ENCODE data around the gene ZNF341. TPM values are rescaled to one million over a fixed set of nuclear protein-coding genes. Genes with fewer than 3 reads are reported as not detected.

ZNF341 gene
- total RNA-seq, 1 donor from 2014 or later: 4.3 TPM

- DNase-seq (ENCODE audit: extremely low read depth, low read depth, low spot score): no peak
Measured at GRCh38 chr20:33839591-33839990, 107.8 kb downstream of the ZNF341 start.

- no peak for DNase-seq (ENCODE audit: extremely low read depth, low read depth, low spot score)
Measured at GRCh38 chr20:33840160-33840559, 108.4 kb downstream of the ZNF341 start.

GRCh38 chr20:33840759-33841435 lies 109.1 kb downstream of the ZNF341 start:
- no peak for DNase-seq (ENCODE audit: extremely low read depth, low read depth, low spot score)

- DNase-seq (ENCODE audit: extremely low read depth, low read depth, low spot score): no peak
Measured at GRCh38 chr20:33841436-33841799, 109.6 kb downstream of the ZNF341 start.

Other genes starting within 250 kb of the ZNF341 start
- 11.1 and 14.9 TPM in 2 replicates for gene CBFA2T2, start 241.9 kb upstream of the ZNF341 start, total RNA-seq
- not detected in 2 replicates for gene C20orf144, start 69.7 kb upstream of the ZNF341 start, total RNA-seq
- gene ACTL10, start 65.1 kb upstream of the ZNF341 start, total RNA-seq: 1.4 and 4.0 TPM in 2 replicates
- gene NECAB3, start 57.6 kb upstream of the ZNF341 start, total RNA-seq: 18.2 and 31.9 TPM in 2 replicates
- gene E2F1, start 45.6 kb upstream of the ZNF341 start, total RNA-seq: 3.2 and 9.9 TPM in 2 replicates
- gene PXMP4, start 11.7 kb upstream of the ZNF341 start, total RNA-seq: 9.2 and 11.5 TPM in 2 replicates
- gene CHMP4B, start 79.4 kb downstream of the ZNF341 start, total RNA-seq: 85.9 and 119 TPM in 2 replicates

Measured in glomerular endothelial cell (primary cell).